ENCODE results near the gene CACNA2D3. TPM values are rescaled to one million over a fixed set of nuclear protein-coding genes. Genes with fewer than 3 reads are reported as not detected.

The CACNA2D3 gene
- total and polyA plus RNA-seq, 12 donors, result 0.51 to 43.5 (median 19.3) TPM

DNA sequence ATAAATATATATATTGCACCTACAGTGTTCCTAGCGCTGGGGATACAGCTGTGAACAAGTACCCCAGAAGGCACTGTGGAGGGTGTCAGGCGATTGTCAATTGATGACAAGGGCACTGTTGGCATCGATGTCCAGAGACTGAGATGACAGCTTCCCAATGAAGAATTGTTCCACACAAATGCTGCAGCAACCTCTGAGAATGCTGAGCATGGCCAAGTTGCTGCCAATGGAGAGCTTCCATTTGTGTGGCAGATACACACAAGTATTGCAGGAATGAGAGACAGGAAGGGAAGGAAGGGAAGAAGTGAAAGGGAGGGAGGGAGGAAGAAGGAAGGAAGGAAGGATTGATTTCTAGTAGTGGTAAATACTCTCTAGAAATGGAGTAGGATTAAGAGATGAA, 783.6 kb downstream of the CACNA2D3 start:
- H3K9me3 ChIP-seq, result peaks cover 0 to 6% (median 0%) of the 10 kb centered on the region in 11 donors
- ATAC-seq (no peak), DNase-seq (no peak)
- no peak overlapping the region for H3K4me3 ChIP-seq
- TF ChIP-seq, protein P1, sequence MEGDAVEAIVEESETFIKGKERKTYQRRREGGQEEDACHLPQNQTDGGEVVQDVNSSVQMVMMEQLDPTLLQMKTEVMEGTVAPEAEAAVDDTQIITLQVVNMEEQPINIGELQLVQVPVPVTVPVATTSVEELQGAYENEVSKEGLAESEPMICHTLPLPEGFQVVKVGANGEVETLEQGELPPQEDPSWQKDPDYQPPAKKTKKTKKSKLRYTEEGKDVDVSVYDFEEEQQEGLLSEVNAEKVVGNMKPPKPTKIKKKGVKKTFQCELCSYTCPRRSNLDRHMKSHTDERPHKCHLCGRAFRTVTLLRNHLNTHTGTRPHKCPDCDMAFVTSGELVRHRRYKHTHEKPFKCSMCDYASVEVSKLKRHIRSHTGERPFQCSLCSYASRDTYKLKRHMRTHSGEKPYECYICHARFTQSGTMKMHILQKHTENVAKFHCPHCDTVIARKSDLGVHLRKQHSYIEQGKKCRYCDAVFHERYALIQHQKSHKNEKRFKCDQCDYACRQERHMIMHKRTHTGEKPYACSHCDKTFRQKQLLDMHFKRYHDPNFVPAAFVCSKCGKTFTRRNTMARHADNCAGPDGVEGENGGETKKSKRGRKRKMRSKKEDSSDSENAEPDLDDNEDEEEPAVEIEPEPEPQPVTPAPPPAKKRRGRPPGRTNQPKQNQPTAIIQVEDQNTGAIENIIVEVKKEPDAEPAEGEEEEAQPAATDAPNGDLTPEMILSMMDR (IDR thresholded peaks at IDR 0.05), result no peak
- peaks cover 0 to 25% (median 10%) of the 10 kb centered on the region in 9 donors for H3K4me1 ChIP-seq
- H3K27ac ChIP-seq, result no peak overlapping the region
- H3K36me3 ChIP-seq, result no peaks in the 10 kb centered on the region
- no peaks in the 10 kb centered on the region for H3K27me3 ChIP-seq
- intact Hi-C loops (cut with DNase I), result no loop called here
- WGBS, 2 donors, result 85% methylated on average over 3 of the region's 3 CpGs

DNA sequence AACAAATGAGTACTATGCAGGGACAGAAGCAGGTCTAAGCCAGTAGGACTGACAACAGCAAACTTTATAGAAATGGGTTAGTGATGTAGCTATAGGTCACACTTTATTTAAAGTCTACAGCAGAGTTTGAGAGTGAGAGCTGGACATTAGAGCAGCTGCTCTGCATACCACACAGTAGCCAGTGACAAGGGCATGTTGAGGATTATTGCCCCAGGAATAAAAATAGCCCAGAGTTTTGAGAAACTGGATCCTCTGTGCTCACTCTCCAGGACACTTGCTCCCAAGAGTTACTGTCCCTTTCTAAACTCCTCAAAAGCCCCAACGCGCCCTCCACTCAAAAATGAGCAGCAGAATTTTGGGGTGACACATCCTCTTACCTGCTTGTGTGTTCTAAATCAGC, 784.4 kb downstream of the CACNA2D3 start:
- DNase-seq, result no peak
- Histone ChIP-seq H3K9me3 (peaks cover 0 to 10% (median 0%) of the 10 kb centered on the region in 11 donors), H3K4me3 (no peak overlapping the region), H3K36me3 (no peaks in the 10 kb centered on the region), H3K27me3 (no peaks in the 10 kb centered on the region), H3K27ac (peak overlapping the region in 1 of 10 donors; percentile 54), H3K4me1 (peaks cover 0 to 17% (median 2%) of the 10 kb centered on the region in 9 donors)
- TF ChIP-seq, protein P1 (IDR thresholded peaks at IDR 0.05), result no peak
- WGBS, 2 donors, result 68 to 83% methylated on average over 2 of the region's 2 CpGs
- peak in 5 of 8 donors; percentile 42 to 89 (median 62) for ATAC-seq
- intact Hi-C loops (cut with DNase I), result no loop called here

DNA sequence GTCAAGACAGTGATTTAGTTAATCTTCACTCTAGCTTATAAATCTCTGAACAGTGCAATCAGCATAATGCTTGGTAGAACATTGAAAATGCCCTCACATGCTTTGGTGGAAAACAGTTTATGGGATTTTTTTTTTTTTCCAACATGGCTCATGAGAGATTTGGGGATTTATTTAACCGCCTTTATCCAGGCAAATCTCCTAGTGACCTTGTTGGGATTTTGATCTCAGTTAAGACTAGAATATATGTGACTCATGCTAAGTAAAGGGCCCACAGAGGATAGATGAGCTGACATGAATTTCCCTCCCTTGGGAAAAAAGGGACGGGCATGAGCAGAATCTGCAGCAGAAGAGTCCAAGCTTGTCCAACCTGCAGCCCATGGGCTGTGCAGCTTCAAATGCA, 786.8 kb downstream of the CACNA2D3 start:
- intact Hi-C loops (cut with DNase I), result no loop called here
- TF ChIP-seq, protein P1 (IDR thresholded peaks at IDR 0.05), result no peak
- Histone ChIP-seq H3K36me3 (no peaks in the 10 kb centered on the region), H3K9me3 (peaks cover 0 to 10% (median 0%) of the 10 kb centered on the region in 11 donors), H3K27ac (no peak overlapping the region), H3K27me3 (no peaks in the 10 kb centered on the region), H3K4me1 (peaks cover 0 to 13% (median 0%) of the 10 kb centered on the region in 9 donors), H3K4me3 (no peak overlapping the region)
- ATAC-seq (no peak), DNase-seq (no peak)
- WGBS, 2 donors, result 83% methylated on average over 2 of the region's 2 CpGs

DNA sequence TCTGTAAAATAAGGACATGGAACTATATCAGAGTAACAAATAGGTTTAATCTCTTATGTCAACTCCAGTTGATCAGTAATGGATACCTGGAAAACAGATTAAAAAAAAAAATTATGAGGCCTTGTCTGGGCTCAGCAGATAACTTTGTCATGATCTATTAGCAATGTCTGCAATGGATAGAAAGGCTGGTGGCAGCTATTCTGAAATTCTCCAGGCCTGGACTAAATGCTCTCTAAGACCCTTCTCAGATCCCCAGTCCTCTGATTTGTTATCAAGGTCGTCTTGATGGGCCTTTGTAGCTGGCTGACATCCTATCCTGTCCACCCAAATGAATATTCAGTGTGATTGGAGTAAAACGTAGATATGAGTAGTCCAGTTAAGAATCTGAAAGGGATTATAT, 791.8 kb downstream of the CACNA2D3 start:
- H3K9me3 ChIP-seq, result peaks cover 0 to 10% (median 0%) of the 10 kb centered on the region in 11 donors
- TF ChIP-seq, protein P1 (IDR thresholded peaks at IDR 0.05), result no peak
- no peak overlapping the region for H3K27ac ChIP-seq
- intact Hi-C loops (cut with DNase I), result no loop called here
- H3K4me1 ChIP-seq, result no peaks in the 10 kb centered on the region
- 38 to 45% methylated on average over 2 of the region's 2 CpGs for WGBS, 2 donors
- H3K27me3 ChIP-seq, result no peaks in the 10 kb centered on the region
- no peaks in the 10 kb centered on the region for H3K36me3 ChIP-seq
- no peak for DNase-seq
- no peak for ATAC-seq
- no peak overlapping the region for H3K4me3 ChIP-seq
